HL-60 (cell line): ENCODE data around the gene OR1E1.

Source experiments
- DNase-seq, 2 experiments: peaks; one replicate each; pipeline ENCODE4 v3.0.0-alpha.2; 2010 to 2020; ENCODE audit warnings: low read depth in 1 of 2, low spot score in 1 of 2
- H3K27ac ChIP-seq: fragments of 250-450 bp; sonication (Bioruptor Pico); replicated peaks from 2 replicates; pipeline ENCODE4 v1.5.1; 2020; ENCODE audit warnings: mild to moderate bottlenecking, moderate library complexity
- H3K27me3 ChIP-seq: fragments of 250-450 bp; sonication (Bioruptor Pico); 2 replicates; pipeline ENCODE4 v1.5.1; 2021; ENCODE audit warnings: mild to moderate bottlenecking, moderate library complexity; ENCODE audit not compliant: insufficient read depth, poor library complexity, severe bottlenecking
- H3K4me3 ChIP-seq: replicated peaks from 2 replicates; pipeline ENCODE4 v1.5.1; 2011; ENCODE audit warnings: mild to moderate bottlenecking, control low read depth, low read length; ENCODE audit not compliant: insufficient read depth
- CTCF ChIP-seq: IDR thresholded peaks from one replicate; pipeline ENCODE4 v1.5.1; 2011; ENCODE audit warnings: low read length, control low read depth, inconsistent platforms; ENCODE audit not compliant: insufficient read depth
- GABPA ChIP-seq: IDR thresholded peaks from 2 replicates; pipeline ENCODE4 v1.6.1; 2012; ENCODE audit warnings: low read depth
- POLR2AphosphoS5 ChIP-seq: IDR thresholded peaks from 2 replicates; pipeline ENCODE4 v1.6.1; 2012; ENCODE audit warnings: low read depth
- REST ChIP-seq: IDR thresholded peaks from 2 replicates; pipeline ENCODE4 v1.6.1; 2012; ENCODE audit warnings: low read depth; ENCODE audit not compliant: insufficient replicate concordance
- SPI1 ChIP-seq: IDR thresholded peaks from 2 replicates; pipeline ENCODE4 v1.6.1; 2012; ENCODE audit warnings: low read depth, mild to moderate bottlenecking, borderline replicate concordance
- long read RNA-seq: library from polyadenylated mRNA; unstranded; transcript quantifications from one replicate; pipeline ENCODE4 v2.0.0, GENCODE V29; 2020

OR1E1 gene
- long read RNA-seq, result 0 reads

GRCh38 chr17:3398310-3398709, at the start of gene OR1E1:
OR1E1 (minus strand) TSS chr17:3398410; CDS start chr17:3398410, 0 bp downstream.
- TF ChIP-seq REST (no peak), GABPA (no peak), POLR2AphosphoS5 (no peak), CTCF (no peak), SPI1 (no peak)

GRCh38 chr17:3447625-3448024, 49.4 kb upstream of the OR1E1 start:
- no peak for TF ChIP-seq CTCF
- no peak for TF ChIP-seq POLR2AphosphoS5
- no peak for TF ChIP-seq REST
- TF ChIP-seq GABPA, result no peak
- TF ChIP-seq SPI1, result no peak
- H3K4me3 ChIP-seq, result no peak overlapping the region
- no peaks in the 10 kb centered on the region for H3K27me3 ChIP-seq
- H3K27ac ChIP-seq, result no peak overlapping the region
- DNase-seq, result peak in 1 of 2 experiments; percentile 18

More at GRCh38 chr17:3398310-3398709, at the start of gene OR1E1:
- H3K4me3 ChIP-seq, result no peak within 1 kb of the TSS
- DNase-seq, result no peak
- H3K27me3 ChIP-seq, result no peaks in the 10 kb centered on the region
- no peak within 1 kb of the TSS for H3K27ac ChIP-seq

GRCh38 chr17:3440451-3440850, 42.2 kb upstream of the OR1E1 start:
- TF ChIP-seq CTCF (no peak), SPI1 (no peak), GABPA (no peak), REST (no peak), POLR2AphosphoS5 (no peak)
- no peaks in the 10 kb centered on the region for H3K27me3 ChIP-seq
- DNase-seq, result no peak
- no peak overlapping the region for H3K27ac ChIP-seq
- H3K4me3 ChIP-seq, result no peak overlapping the region
